Psoas muscle (tissue), 8 donors: ENCODE results near the gene GPR15LG. TPM values are rescaled to one million over a fixed set of nuclear protein-coding genes. Genes with fewer than 3 reads are reported as not detected.

Experiments
- ATAC-seq, 4 donors: fragments of 200-7000 bp; cut with Tn5 transposase; one replicate each; pipeline ENCODE4 v1.9.1; 2020; ENCODE audit warnings: moderate library complexity in 3 of 4, mild to moderate bottlenecking in 2 of 4
- DNase-seq, 2 donors: peaks; one replicate each; pipeline ENCODE4 v3.0.0-alpha.2; 2020
- H3K27ac ChIP-seq: fragments of 200-600 bp; one replicate; pipeline ENCODE4 v1.8.0; 2022
- H3K27me3 ChIP-seq, 3 donors: fragments of 200-600 bp in 1 of 3; one replicate each; pipeline versions ENCODE4 v1.6.1 to v1.8.0; 2013 to 2022; ENCODE audit warnings: low read length in 2 of 3, mild to moderate bottlenecking in 2 of 3, moderate library complexity in 1 of 3; ENCODE audit not compliant: insufficient read depth in 3 of 3
- H3K36me3 ChIP-seq, 2 donors: fragments of 200-600 bp in 1 of 2; one replicate each; pipeline versions ENCODE4 v1.6.1 to v1.8.0; 2013 to 2022; ENCODE audit warnings: low read depth in 1 of 2, mild to moderate bottlenecking in 1 of 2, moderate library complexity in 1 of 2; ENCODE audit not compliant: insufficient read depth in 1 of 2
- H3K4me1 ChIP-seq: fragments of 200-600 bp; one replicate; pipeline ENCODE4 v1.8.0; 2022
- H3K4me3 ChIP-seq: fragments of 200-600 bp; one replicate; pipeline ENCODE4 v1.8.0; 2022; ENCODE audit warnings: mild to moderate bottlenecking
- H3K9me3 ChIP-seq: fragments of 200-600 bp; one replicate; pipeline ENCODE4 v1.8.0; 2022
- WGBS, 3 donors: extraction: QIAGEN DNeasy Blood & Tissue Kit; methylation state at CpG; one replicate each; pipeline versions ENCODE4 v1.1.6 to v1.1.7; 2013; 5-methylcytosine and 5-hydroxymethylcytosine counted together
- intact Hi-C, 2 donors: fragments of 100-400 bp; cut with DNase I; formaldehyde crosslinking; loops; one replicate each; pipeline versions ENCODE4 v1.11.0 to v1.14.2; 2022
- polyA plus RNA-seq, 3 donors: library from polyadenylated mRNA; stranded (reverse); fragments of 200-250 nt; gene quantifications; one replicate each; pipeline ENCODE4 v1.2.3, GENCODE V29; 2013
- total RNA-seq, 4 donors: library from RNA; stranded (reverse); fragmentation: NEBNext Ultra II Directional in 2 of 4; extraction: Animal tissue kit (Norgen Biotek cat#: 25700) in 2 of 4; gene quantifications; one replicate each; pipeline versions ENCODE4 v1.2.1 to v1.2.4, GENCODE V29; 2021 to 2023
- TF ChIP-seq, protein P1 (sequence below): fragments of 200-600 bp; IDR thresholded peaks from one replicate; pipeline ENCODE4 v1.8.0; 2022; ENCODE audit warnings: antibody characterized with exemption
- donor health status: healthy with polysubstance abuse.
- donor health status: DM: no; HTN: no; CAD: no; lungs with moderate emphysema.
- donor health status: Bipolar disorder and iron deficiency.
- donor health status: healthy.
- donor health status: DM: yes; HTN: yes; CAD: no.
- donor health status: DM: no; HTN: no; CAD: no.
- donor health status: DM: no; HTN: no; CAD: no.
- donor health status: DM: yes; HTN: yes; CAD: no.

The GPR15LG gene
- total and polyA plus RNA-seq, 7 donors = 0.09 to 0.15 TPM; not detected in 5

DNA sequence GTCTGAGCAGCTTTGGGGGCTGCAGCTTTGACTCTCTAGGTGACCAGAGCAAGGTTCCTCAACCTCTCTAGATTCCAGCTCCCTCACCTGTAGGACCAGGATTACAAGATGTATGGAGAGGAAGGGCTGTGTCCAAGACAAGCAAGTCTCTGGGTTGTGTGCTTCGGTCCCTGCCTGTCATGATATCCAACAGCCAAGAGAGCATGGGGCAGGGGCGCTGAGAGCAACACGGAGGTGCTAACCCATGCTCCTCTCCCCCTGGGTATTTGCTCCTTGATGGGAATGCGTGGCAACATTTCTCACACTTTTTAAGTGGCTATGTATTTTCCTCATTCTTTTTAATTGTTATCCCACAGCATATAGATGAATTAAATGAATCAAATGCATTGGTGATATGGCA, 31.0 kb downstream of the GPR15LG start:
- H3K27ac ChIP-seq = no peak overlapping the region
- TF ChIP-seq, protein P1, sequence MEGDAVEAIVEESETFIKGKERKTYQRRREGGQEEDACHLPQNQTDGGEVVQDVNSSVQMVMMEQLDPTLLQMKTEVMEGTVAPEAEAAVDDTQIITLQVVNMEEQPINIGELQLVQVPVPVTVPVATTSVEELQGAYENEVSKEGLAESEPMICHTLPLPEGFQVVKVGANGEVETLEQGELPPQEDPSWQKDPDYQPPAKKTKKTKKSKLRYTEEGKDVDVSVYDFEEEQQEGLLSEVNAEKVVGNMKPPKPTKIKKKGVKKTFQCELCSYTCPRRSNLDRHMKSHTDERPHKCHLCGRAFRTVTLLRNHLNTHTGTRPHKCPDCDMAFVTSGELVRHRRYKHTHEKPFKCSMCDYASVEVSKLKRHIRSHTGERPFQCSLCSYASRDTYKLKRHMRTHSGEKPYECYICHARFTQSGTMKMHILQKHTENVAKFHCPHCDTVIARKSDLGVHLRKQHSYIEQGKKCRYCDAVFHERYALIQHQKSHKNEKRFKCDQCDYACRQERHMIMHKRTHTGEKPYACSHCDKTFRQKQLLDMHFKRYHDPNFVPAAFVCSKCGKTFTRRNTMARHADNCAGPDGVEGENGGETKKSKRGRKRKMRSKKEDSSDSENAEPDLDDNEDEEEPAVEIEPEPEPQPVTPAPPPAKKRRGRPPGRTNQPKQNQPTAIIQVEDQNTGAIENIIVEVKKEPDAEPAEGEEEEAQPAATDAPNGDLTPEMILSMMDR = no peak
- ATAC-seq (no peak), DNase-seq (no peak)
- H3K4me1 ChIP-seq = no peaks in the 10 kb centered on the region
- 89 to 91% (median 90%) methylated on average over 4 of the region's 4 CpGs for WGBS, 3 donors
- no peak overlapping the region for H3K4me3 ChIP-seq
- no peaks in the 10 kb centered on the region for H3K9me3 ChIP-seq
- peaks cover 0 to 2% (median 0%) of the 10 kb centered on the region in 3 donors for H3K27me3 ChIP-seq
- no peaks in the 10 kb centered on the region for H3K36me3 ChIP-seq
- intact Hi-C loops = no loop called here

DNA sequence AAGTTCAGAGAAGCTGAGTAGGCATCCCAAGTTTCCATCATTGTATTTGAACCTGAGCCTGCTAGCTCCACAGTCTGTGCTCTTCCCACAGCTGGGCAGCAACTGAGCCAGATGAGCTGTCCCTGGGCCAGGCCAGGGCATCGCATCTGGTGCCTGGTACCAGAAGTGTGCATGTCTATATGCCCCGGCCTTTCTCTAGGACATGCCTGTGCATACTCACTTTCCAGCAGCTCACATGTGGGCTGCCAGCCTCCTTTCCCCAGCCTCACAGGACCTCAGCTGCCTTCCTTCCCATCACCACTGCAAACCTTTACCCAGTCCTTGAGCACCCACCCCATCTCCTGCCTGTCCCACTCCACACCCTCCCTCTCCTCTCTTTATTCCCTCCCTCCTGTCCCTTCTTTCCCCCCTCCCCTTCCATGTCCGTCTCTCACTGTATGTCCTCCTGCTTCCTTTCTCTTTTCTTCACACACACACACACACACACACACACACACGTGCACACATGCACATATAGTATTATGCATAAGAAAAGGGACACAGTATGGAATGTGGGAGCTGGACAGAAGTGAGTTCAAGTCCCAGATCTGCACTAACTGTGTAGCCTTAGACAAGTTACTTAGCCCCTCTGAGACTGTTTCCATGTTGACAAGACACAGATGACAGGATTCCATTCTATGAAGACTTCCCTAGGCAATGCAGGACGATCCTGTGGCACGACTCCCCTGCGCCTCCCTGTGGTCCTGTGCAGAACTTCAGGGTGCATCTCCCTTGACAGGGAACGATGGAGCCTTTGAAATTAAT, 31.6 kb downstream of the GPR15LG start:
- Histone ChIP-seq H3K4me3 (no peak overlapping the region), H3K27ac (no peak overlapping the region), H3K4me1 (no peaks in the 10 kb centered on the region), H3K27me3 (peaks cover 0 to 2% (median 0%) of the 10 kb centered on the region in 3 donors), H3K36me3 (no peaks in the 10 kb centered on the region), H3K9me3 (no peaks in the 10 kb centered on the region)
- no peak for DNase-seq
- no peak for ATAC-seq
- TF ChIP-seq, protein P1 = peak; percentile 22
- intact Hi-C loops = no loop called here
- WGBS, 3 donors = 23 to 30% (median 28%) methylated on average over 8 of the region's 8 CpGs

DNA sequence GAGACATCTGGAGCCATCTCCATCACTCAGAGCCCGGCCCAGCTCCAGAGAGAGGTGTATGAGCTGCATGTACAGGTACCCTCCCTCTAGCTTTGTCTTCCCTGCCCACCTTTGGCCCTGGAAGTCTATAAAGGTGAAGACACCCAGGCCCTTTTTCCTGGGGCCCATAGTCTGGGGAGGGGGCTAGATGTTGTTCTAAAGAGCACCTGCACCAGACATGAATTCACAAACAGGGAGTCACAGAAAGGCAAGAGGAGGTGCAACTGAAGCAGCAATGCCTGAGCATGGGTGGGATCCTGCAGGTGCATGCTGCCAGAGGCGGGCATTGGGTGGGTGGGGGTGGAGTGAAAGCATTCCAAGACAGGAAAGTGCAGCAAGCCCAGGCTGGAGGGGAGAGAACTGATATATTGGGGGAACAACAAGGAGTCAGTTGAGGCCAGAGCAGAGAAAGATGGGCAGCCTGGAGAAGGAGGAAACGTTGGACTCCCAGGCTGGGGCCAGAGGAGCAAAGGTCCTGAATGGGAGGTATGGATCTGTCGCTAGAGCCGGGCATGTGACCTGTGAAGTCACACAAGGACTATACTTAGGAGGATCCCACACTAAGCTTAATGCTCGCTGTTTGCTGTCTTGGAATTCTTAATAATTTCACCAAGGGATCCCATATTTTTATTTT, 32.4 kb downstream of the GPR15LG start:
- Histone ChIP-seq H3K36me3 (no peaks in the 10 kb centered on the region), H3K9me3 (no peaks in the 10 kb centered on the region), H3K4me3 (no peak overlapping the region), H3K27ac (no peak overlapping the region), H3K27me3 (peaks cover 0 to 2% (median 0%) of the 10 kb centered on the region in 3 donors), H3K4me1 (no peaks in the 10 kb centered on the region)
- TF ChIP-seq, protein P1 = no peak
- no peak for DNase-seq
- intact Hi-C loops = no loop called here
- ATAC-seq = no peak
- 71 to 78% (median 74%) methylated on average over 6 of the region's 6 CpGs for WGBS, 3 donors

DNA sequence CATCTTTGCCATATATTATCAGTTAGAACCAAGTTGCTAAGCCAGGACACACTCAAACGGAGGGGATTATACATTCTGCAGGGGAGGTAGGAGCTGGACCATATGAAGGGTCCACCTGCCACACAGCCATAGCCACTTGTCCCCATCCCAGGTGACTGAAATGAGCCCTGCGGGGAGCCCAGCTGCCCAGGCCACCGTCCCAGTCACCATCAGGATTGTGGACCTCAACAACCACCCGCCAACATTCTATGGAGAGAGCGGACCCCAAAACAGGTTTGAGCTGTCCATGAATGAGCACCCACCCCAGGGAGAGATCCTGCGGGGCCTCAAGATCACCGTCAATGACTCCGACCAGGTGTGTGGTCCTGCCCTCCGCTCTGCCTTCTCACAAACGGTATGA, 34.4 kb downstream of the GPR15LG start:
- no peaks in the 10 kb centered on the region for H3K36me3 ChIP-seq
- no peak for DNase-seq
- no peaks in the 10 kb centered on the region for H3K9me3 ChIP-seq
- 87 to 88% (median 87%) methylated on average over 10 of the region's 10 CpGs for WGBS, 3 donors
- no peak overlapping the region for H3K4me3 ChIP-seq
- TF ChIP-seq, protein P1 = no peak
- H3K27ac ChIP-seq = no peak overlapping the region
- intact Hi-C loops = no loop called here
- no peak for ATAC-seq
- no peaks in the 10 kb centered on the region for H3K4me1 ChIP-seq
- H3K27me3 ChIP-seq = peaks cover 0 to 4% (median 0%) of the 10 kb centered on the region in 3 donors
